ENCODE measurements around the gene EXOSC9.

- TF ChIP-seq CTCF (conservative IDR thresholded peaks at IDR 0.05) (no peak), ZFX (IDR thresholded peaks at IDR 0.05) (no peak)
Measured at GRCh38 chr4:121789960-121790829, 10.9 kb upstream of the EXOSC9 start.
